K562 (cell line): ENCODE measurements around the gene ADGRB3.
"Not testable (repeated sequence)": the region's sequence is repeated elsewhere in the genome, so short reads cannot be mapped to it uniquely, and the experiment has no call there.

Source experiments
- BHLHE40 ChIP-seq: IDR thresholded peaks from 2 replicates; pipeline ENCODE4 v1.6.1; 2011; ENCODE audit warnings: low read length, improper control_type of control experiment
- CTCF ChIP-seq, 3 experiments: IDR thresholded peaks in 2 of 3; conservative IDR thresholded peaks in 1 of 3; 2 replicates each; pipeline ENCODE4 v1.5.1; 2011 to 2012; ENCODE audit warnings: low read length in 3 of 3, mild to moderate bottlenecking in 3 of 3, control low read depth in 2 of 3, improper control_type of control experiment in 1 of 3, inconsistent platforms in 1 of 3, low read depth in 1 of 3, mixed read lengths in 1 of 3, moderate library complexity in 1 of 3; ENCODE audit not compliant: insufficient read depth in 2 of 3
- EZH2 ChIP-seq: IDR thresholded peaks from 2 replicates; pipeline ENCODE4 v1.6.1; 2012; ENCODE audit warnings: low read depth, mild to moderate bottlenecking, inconsistent platforms, low read length, borderline replicate concordance
- HDAC6 ChIP-seq: IDR thresholded peaks from 2 replicates; pipeline ENCODE4 v1.6.1; 2012; ENCODE audit warnings: low read depth, mild to moderate bottlenecking, control low read depth, inconsistent platforms, low read length, moderate library complexity
- USF1 ChIP-seq: sonication (generic); formaldehyde crosslinking; IDR thresholded peaks from 2 replicates; pipeline ENCODE4 v1.9.0; 2022; ENCODE audit warnings: mild to moderate bottlenecking, missing genetic modification reagents
- ZBTB1 ChIP-seq: sonication (generic); formaldehyde crosslinking; IDR thresholded peaks from 2 replicates; pipeline ENCODE4 v1.8.1; 2023; ENCODE audit warnings: missing genetic modification reagents, low read depth, mild to moderate bottlenecking, borderline replicate concordance
- ZBTB11 ChIP-seq, 3 experiments: fragments of 200-800 bp in 1 of 3; fragments of 250-450 bp in 1 of 3; fragments of 450-650 bp in 1 of 3; sonication (Bioruptor Pico) in 1 of 3; sonication (Bioruptor generic) in 1 of 3; formaldehyde crosslinking in 1 of 3; IDR thresholded peaks; 2 replicates each; pipeline versions ENCODE4 v1.6.1 to v1.8.0; 2016 to 2022; ENCODE audit warnings: mild to moderate bottlenecking in 2 of 3, missing genetic modification characterization in 2 of 3, missing compliant biosample characterization in 1 of 3, moderate library complexity in 1 of 3

- TF ChIP-seq ZBTB11 (CRISPR knock-in tag; IDR thresholded peaks at IDR 0.05); HDAC6; ZBTB1; EZH2; CTCF (IDR thresholded peaks at IDR 0.05 in 2 of 3, conservative IDR thresholded peaks at IDR 0.05 in 1 of 3; ENCODE audit: insufficient read depth in 2 of 3, low read depth in 1 of 3, low read length in 3 of 3); BHLHE40; USF1 (CRISPR knock-in tag): not testable (repeated sequence)
Measured at GRCh38 chr6:69433116-69433515, 798.0 kb downstream of the ADGRB3 start.
